CD4-positive, alpha-beta T cell treated with Interleukin-1 beta for 1 hour (primary cell): ENCODE data around the gene CAPN8.

Source experiments
- DNase-seq, 2 donors: peaks; one replicate each; pipeline ENCODE4 v3.0.0-alpha.2; 2020 to 2022

CAPN8 gene

DNA sequence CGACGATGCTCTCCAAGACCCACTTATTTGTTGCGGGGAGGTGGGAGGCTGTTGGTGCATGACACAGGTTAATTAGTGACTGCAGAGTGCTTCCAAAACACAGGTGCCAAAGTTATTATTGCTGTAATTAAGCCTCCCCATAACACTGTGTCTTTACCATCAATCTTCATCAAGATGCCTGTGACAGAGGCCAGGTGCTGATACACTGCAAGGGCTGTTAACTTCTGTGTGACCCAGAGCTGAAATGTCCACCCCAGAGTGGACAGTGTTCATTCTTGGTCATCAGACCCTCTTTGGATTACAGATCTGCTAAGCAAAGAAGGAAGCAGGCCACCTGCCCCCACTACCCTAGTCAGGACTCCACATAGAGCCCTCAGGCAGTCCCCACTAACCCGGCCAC is 55.5 kb downstream of the CAPN8 start:
- no peak for DNase-seq

DNA sequence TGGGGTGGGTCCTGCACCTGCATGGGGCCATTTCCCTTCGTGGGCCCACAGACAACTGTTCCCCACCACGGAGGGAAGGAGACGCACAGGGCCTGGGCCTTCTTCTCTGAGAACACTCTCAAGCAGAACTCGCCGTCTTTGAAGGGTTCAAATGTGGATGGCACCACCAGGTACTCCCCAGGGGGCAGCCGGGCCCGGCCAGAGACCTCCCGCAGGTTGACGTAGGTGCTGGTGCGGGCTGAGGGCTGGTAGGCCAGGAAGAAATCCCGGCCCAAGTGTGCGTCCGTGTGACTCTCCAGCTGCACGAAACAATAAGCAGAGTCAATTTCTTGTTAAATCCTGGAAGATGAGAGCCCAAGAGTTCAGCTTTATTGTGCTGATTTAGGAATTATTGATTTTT is 56.4 kb downstream of the CAPN8 start:
- DNase-seq: no peak

DNA sequence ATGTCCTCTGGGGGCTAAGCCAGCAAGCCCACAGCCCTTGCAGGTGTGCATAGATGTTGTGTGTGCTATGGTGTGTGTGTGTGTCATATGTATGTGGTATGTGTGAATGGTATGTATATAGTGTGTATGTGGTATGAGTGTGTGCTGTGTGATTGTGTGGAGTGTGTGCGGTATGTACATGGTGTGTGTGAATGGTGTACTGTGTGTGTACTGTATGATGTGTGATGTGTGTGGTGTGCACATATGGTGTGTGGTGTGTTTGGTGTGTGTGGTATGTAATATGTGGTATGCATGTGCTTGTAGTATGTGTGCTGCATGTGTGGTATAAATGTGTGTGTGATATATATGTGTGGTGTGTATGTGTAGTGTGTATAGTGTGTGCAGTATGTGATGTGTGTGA is 107.0 kb downstream of the CAPN8 start:
- DNase-seq: no peak

DNA sequence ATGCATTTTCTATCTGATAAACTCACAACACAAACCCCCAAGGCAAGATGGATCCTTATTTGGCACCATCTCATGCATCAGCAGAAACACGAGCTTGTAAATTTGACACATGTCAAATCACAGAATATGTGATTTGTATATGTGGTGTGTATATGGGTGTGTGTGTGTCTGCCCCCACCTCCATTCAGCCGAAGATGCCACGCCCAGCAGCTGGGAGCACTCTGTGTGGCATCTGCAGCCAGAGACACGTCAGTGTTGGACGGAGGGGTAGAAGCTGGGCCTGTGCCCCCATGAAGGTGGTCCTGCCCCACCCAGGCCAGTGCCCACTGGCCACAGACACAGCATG is 108.4 kb downstream of the CAPN8 start:
- no peak for DNase-seq

- no peak for DNase-seq
These were observed 108.9 kb downstream of the CAPN8 start for GRCh38 chr1:223556414-223557129.

- no peak for DNase-seq
These were observed 111.5 kb downstream of the CAPN8 start for GRCh38 chr1:223553957-223554356.

GRCh38 chr1:223551610-223552009 is 113.9 kb downstream of the CAPN8 start:
- no peak for DNase-seq

- DNase-seq: no peak
These were observed 115.8 kb downstream of the CAPN8 start for GRCh38 chr1:223549740-223550139.

GRCh38 chr1:223547316-223548114 is 118.0 kb downstream of the CAPN8 start:
- DNase-seq: no peak

- no peak for DNase-seq
These were observed 120.2 kb downstream of the CAPN8 start for GRCh38 chr1:223545343-223545742.

DNA sequence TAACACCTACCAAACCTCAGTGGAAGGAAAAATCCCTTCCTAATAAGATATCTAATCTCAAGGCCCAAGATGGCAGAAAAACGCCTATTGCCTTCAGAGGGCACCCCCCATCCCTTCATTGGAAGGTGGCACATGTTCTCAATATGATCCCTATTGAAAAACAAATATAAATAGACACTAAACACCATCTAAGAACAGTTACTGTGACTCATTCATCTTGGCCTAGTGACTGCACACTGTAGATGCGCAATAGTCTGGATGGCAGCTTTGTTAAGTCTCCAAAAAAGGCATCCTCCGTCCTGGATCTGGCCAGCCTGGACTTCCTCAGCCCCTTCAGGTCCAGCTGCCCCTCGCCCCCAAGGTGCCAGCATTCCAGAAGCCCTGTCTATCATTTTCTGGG is 121.9 kb downstream of the CAPN8 start:
- DNase-seq: no peak

DNA sequence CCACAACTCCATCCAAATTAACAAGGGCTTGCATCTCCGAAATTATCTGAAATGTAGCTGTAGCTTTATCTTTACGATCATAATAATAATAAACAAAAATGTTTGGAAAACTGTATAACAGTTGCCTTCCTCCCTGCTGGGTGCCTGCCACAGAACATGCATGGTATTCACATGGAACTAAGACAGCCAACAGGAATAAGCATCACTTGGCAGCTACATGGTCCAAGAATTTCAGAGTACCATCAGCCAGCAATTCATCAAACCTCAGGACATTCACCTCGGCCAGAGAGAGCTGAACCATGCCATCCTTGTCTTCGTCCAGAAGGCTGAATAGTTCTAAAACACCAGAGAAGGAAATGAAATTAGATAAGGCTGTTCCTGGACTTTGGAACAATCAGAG is 122.7 kb downstream of the CAPN8 start:
- DNase-seq: no peak

- DNase-seq: no peak
These were observed 124.9 kb downstream of the CAPN8 start for GRCh38 chr1:223540485-223541106.

DNA sequence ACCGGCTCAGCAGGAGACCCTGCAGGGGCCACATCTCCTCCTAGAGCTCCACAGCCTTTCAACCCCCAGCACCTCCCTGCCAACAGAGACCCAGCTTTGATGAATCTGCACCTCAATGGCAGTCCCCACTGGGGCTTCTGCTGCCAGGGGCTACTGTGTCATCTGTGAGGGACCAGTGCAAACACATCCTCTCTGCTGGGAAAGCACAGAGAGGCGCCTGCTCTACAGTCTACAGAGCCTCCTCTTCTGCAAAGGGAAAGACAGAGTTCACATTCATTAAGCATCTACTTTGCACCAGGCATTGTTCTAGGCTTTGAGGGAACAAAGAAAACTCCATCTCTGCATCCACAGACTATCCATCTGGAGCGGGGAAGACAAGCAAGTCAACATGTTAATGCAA is 125.8 kb downstream of the CAPN8 start:
- DNase-seq: no peak

DNA sequence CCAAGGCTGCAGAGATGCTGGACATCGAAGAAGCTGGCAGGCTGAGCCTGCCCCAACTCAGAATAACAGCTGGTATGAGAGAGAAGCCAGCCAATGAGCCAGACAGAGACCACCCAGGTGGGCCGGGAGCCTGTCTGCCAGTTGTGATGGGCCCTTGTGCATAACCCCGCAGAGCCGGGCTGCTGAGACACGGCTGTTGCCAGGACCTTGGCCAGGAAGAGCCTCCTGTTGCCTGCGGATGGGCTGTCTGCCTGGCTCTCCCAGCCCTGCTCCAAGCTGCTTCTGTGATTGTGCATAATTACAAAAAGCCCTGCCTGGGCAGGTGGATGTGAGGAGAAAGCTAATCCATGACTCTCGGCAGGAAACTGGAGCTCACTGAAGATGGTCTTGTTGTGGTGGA is 126.5 kb downstream of the CAPN8 start:
- no peak for DNase-seq

GRCh38 chr1:223535319-223535718 is 130.2 kb downstream of the CAPN8 start:
- DNase-seq: no peak

- DNase-seq: no peak
These were observed 130.8 kb downstream of the CAPN8 start for GRCh38 chr1:223534677-223535076.

GRCh38 chr1:223533708-223534107 is 131.8 kb downstream of the CAPN8 start:
- no peak for DNase-seq

DNA sequence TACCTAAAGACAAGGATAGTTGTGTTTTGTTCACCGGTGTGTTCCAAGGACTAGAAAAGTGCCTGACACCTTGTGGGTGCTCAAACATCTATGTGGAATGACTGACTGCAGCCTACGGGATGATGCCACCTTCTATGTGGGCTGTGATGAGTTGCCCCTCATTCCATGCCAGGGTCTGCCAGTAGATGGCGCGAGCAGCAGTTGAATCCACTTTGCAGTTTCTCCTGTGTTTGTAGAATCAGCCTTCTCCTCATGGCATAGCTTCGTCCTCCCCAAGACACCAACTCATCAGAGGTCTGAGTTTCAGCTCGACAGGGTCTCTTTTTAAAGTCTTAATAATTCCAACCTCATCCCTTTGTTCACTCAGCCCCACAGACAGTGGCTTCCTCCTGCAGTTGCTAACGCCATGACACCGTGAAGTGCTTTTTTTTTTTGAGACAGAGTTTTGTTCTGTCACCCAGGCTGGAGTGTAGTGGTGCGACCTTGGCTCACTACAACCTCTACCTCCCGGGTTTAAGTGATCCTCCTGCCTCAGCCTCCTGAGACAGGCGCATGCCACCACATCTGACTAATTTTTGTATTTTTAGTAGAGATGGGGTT is 133.7 kb downstream of the CAPN8 start:
- DNase-seq: peak; percentile 15 to 49

DNA sequence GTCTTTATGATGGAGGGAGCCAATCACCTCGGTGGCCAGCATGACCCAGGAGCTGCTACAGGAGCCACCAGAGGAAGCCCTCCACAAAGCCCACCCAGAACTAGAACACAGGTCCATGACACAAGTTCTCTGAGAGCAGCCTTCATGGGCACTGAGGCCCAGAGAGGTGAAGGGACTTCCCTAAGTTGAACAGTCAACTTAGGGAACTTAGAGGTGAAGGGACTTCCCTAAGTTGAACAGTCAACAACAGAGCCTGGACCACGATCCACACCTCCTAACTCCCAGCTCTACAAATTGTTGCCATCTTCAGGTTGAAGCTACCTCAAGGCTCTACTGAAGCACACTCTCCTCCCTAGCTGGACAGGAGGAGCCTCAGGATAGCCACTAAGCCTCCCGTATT is 139.5 kb downstream of the CAPN8 start:
- no peak for DNase-seq

DNA sequence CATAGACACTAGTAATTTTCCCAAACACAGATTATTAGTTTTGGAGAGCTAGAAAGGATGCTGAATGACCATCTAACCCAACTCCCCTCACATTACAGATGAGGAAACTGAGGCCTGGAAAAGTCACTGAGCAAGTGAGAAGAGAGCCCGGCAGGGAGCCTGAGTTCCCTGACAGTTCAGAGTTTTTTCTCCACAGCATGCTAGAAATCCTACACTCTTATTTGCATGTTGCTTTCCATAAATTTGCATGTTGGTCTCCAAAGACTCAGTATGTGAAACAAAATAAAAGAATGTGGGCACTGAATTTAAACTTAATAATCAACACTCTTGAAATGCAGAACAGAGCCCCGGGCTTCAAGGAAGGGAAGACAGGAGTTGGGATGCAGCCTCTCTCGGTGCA is 140.0 kb downstream of the CAPN8 start:
- DNase-seq: no peak

DNA sequence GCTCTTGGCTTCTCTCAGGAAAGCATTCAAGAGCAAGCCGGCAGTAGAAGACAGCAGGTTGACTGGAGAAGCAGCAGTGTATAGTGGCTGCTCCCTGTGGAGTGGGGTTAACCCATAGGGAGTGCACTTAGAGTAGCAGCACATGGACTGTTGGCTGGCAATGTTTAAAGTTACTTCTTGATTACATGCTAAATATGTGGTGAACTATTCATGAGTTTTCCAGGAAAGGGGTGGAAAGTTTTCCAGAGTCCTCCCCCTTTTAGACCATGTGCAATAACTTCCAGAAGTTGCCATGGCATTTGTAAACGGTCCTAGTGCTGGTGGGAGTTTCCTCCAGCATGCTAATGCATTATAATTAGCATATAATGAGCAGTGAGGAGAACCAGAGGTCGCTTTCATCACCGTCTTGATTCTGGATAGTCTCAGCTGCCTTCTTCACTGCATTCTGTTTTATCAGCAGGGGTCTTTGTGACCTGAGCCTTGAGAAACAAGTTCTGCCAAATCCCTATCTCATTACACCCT is 140.5 kb downstream of the CAPN8 start:
- no peak for DNase-seq

DNA sequence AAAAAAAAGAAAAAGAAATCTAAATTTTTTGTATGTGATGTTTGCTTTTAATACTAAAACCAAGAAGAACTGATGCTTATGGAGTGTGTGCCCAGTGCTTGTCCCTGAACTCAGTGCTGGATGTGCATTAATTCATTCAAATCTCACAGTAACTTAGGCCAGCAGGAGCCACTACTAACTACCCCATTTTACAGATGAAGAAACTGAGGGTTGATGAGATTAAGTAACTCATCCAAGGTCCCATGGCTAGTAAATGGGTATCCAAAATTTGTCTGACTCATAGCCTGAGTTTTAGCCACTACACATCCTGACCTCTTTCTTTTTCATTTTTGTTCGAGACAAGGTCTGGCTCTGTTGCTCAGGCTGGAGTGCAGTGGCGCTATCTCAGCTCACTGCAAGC is 144.4 kb downstream of the CAPN8 start:
- no peak for DNase-seq

DNA sequence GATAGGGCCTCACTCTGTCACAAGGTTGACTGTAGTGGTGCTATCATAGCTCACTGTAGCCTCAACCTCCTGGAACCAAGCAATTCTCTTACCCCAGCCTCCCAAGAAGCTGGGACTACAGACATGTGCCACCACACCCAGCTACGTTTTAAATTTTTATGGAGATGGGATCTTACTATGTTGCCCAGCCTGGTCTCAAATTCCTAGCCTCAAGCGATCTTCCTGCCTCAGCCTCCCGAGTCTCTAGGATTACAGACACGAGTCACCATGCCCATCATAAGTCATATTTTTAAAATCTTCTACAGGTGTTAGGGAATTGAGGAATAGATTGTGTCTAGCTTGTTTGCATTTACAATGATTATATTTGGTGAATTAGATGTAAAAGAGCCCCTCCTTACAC is 145.3 kb downstream of the CAPN8 start:
- no peak for DNase-seq
